Kidney epithelial cell (primary cell): ENCODE data around the gene ZNF106. TPM values are rescaled to one million over a fixed set of nuclear protein-coding genes. Genes with fewer than 3 reads are reported as not detected.

ENCODE experiments used
- DNase-seq: peaks from one replicate; pipeline ENCODE4 v3.0.0-alpha.2; 2010; ENCODE audit warnings: low read depth
- H3K27me3 ChIP-seq: 2 replicates; pipeline ENCODE4 v1.6.0; 2011; ENCODE audit warnings: low read length; ENCODE audit not compliant: control insufficient read depth, insufficient read depth
- H3K36me3 ChIP-seq: 2 replicates; pipeline ENCODE4 v1.5.1; 2011; ENCODE audit warnings: low read length; ENCODE audit not compliant: control insufficient read depth, insufficient read depth
- H3K4me3 ChIP-seq: 2 replicates; pipeline ENCODE4 v1.5.1; 2011; ENCODE audit warnings: low read depth, mild to moderate bottlenecking, control low read depth, low read length
- CTCF ChIP-seq: IDR thresholded peaks from 2 replicates; pipeline ENCODE4 v1.5.1; 2011; ENCODE audit warnings: mild to moderate bottlenecking, moderate library complexity, low read length, control low read depth, inconsistent platforms; ENCODE audit not compliant: insufficient read depth, poor library complexity, severe bottlenecking
- total RNA-seq: library from RNA; depleted of rRNA; stranded (reverse); fragments of >200 nt; gene quantifications from 2 replicates; pipeline ENCODE4 v1.2.3, GENCODE V29; 2015

The ZNF106 gene
- total RNA-seq, 1 donor from 2014 or later = 32.5 TPM

GRCh38 chr15:42373274-42373673 lies 117.7 kb downstream of the ZNF106 start:
- Histone ChIP-seq H3K36me3 (no peaks in the 10 kb centered on the region), H3K4me3 (no peak overlapping the region), H3K27me3 (no peaks in the 10 kb centered on the region)
- no peak for TF ChIP-seq CTCF
- DNase-seq = no peak

GRCh38 chr15:42371096-42371495 lies 119.8 kb downstream of the ZNF106 start:
- no peak for TF ChIP-seq CTCF

DNA sequence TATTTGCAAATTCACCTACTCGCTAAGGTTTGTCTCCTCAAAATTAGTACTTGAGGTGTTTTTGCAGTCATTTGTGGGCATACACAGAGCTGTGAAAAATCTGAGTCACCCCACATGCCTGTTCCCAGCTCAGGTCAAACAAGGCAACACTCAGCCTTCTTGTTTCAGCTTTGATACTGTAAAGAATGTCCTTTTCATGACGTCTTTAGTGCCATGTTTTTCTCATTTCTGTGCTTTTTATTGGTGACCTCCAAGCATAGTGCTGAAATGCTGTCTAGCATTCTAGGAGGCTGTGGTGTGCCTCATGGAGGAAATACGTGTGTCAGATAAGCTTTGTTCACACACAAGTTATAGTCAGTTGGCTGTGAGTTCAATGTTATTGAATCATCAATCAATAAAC lies 122.8 kb downstream of the ZNF106 start:
- H3K27me3 ChIP-seq = no peaks in the 10 kb centered on the region
- no peak overlapping the region for H3K4me3 ChIP-seq
- TF ChIP-seq CTCF = no peak
- H3K36me3 ChIP-seq = no peaks in the 10 kb centered on the region
- no peak for DNase-seq

More at GRCh38 chr15:42371096-42371495, 119.8 kb downstream of the ZNF106 start:
- no peak for DNase-seq
- Histone ChIP-seq H3K36me3 (no peaks in the 10 kb centered on the region), H3K4me3 (no peak overlapping the region), H3K27me3 (no peaks in the 10 kb centered on the region)

DNA sequence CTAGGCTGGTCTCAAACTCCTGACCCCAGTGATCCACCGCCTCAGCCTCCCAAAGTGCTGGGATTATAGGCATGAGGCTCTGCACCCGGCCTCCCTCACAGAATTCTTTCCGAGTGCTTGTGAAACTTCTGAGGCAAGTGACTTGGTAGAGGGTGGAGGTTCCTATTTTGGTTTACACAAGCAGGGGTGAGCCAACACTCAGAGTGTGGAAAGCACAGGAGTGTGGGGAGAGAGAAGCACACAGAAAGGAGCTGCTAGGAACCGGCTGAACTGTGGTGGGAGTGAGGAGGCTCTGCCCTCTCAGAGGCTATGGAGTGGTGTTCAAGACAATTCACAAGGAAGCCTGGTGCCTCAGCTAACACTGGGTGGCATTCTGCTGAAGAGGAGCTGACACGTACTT lies 123.9 kb downstream of the ZNF106 start:
- no peaks in the 10 kb centered on the region for H3K36me3 ChIP-seq
- no peak for TF ChIP-seq CTCF
- no peak overlapping the region for H3K4me3 ChIP-seq
- H3K27me3 ChIP-seq = no peaks in the 10 kb centered on the region
- DNase-seq = no peak

DNA sequence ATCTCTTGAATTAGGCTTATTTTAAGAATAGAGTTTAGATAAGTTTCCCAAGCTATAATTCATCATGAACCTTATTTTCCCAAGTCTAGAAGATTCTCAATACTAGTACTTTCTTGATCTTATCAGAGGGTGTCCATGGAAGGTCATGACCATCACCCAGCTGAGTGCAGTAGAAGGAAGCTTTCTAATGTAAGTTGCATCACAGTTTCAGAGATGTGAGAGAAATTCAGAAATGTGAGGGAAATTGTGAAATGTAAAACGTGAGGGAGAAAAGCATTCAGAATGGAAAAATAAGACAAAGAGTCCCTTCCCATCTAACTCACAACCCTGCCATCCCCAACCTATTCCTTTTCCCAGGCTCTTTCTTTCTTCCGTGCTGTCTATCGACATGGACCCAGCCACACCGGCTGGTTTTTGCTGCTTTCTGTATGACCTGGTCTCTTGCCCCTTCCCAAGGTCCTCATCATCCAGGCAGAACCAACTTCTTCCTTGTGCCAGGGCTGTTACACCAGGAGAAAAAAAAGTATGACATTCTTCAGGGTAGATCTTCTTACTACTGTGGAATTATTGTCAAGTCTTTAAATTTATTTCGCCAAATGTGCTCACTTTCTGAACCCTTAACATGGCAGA lies 124.9 kb downstream of the ZNF106 start:
- no peaks in the 10 kb centered on the region for H3K36me3 ChIP-seq
- no peak for TF ChIP-seq CTCF
- H3K4me3 ChIP-seq = no peak overlapping the region
- DNase-seq = no peak
- no peaks in the 10 kb centered on the region for H3K27me3 ChIP-seq

GRCh38 chr15:42364529-42364928 lies 126.4 kb downstream of the ZNF106 start:
- no peaks in the 10 kb centered on the region for H3K36me3 ChIP-seq
- no peak for DNase-seq

More at GRCh38 chr15:42364529-42364928, 126.4 kb downstream of the ZNF106 start:
- no peak for TF ChIP-seq CTCF
- H3K4me3 ChIP-seq = no peak overlapping the region
- H3K27me3 ChIP-seq = no peaks in the 10 kb centered on the region
